GM13977 (cell line): ENCODE measurements around the gene EXOC6B.

Experiments
- DNase-seq: peaks from one replicate; pipeline ENCODE4 v3.0.0; 2012; ENCODE audit warnings: low spot score
- CTCF ChIP-seq: IDR thresholded peaks from 2 replicates; pipeline ENCODE4 v1.5.1; 2012; ENCODE audit warnings: mild to moderate bottlenecking, control low read depth; ENCODE audit not compliant: insufficient read depth; ENCODE audit errors: extremely low read depth, missing control alignments
- in situ Hi-C: fragments of 300-500 bp; cut with MboI; formaldehyde crosslinking; loops from one replicate; pipeline ENCODE4 v1.12.0; 2022; ENCODE audit warnings: low sequenced_read_pairs, low pct_unique_long_range_greater_than_20kb, mixed read lengths, inconsistent platforms; ENCODE audit not compliant: unreplicated experiment

The EXOC6B gene

GRCh38 chr2:72689579-72690195, 136.1 kb downstream of the EXOC6B start:
- no peak for TF ChIP-seq CTCF
- in situ Hi-C loops, result no loop called here
- no peak for DNase-seq

DNA sequence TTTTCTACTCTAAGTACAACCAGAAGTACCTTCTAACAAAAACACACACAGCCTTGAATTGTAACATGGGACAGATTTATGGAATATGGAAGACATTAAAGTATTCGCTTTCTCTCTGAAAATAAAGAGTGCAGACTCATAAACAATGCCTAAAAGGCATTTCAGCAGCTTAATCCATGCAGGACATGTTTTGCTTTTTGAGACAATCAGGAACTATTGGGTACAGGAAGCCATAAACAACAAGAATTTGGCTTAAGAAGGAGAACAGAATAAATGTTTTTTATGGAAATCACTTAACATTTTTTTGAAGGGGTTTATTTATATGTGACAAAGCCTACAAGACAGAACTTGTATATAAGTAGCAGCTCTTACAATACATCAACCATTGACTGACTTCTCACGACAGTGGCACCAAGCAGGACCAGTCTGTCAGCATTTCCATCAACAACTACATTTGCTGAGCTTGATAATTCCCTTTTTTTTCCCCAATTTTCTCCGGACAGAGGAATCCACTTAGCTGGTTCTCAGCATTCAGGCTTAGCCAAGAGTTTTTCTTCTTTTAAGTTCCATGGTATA, 140.1 kb downstream of the EXOC6B start:
- no peak for TF ChIP-seq CTCF
- DNase-seq, result no peak
- in situ Hi-C loops, result no loop called here

DNA sequence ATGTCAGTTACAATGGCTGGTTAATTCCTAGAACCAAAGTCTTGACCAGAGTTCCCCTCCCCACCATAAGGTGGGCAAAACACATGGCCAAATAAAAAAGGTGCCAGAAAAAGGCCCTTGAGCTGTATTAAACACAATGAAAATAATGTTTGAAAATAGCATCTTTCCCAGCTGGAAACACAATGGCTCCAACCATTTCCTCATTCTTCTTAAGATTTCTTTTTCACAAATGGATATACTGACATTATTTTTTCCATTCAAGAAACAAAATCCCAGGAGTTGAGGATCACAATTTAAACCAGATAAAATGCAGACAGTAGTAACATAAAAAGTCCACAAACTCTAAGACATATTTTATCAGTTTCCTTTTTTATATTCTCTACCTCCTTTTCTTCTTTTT, 143.8 kb downstream of the EXOC6B start:
- no peak for DNase-seq
- TF ChIP-seq CTCF, result no peak
- in situ Hi-C loops, result no loop called here

GRCh38 chr2:72681016-72681995, 144.5 kb downstream of the EXOC6B start:
- in situ Hi-C loops, result no loop called here
- DNase-seq, result no peak
- no peak for TF ChIP-seq CTCF

- TF ChIP-seq CTCF, result no peak
- DNase-seq, result no peak
- in situ Hi-C loops, result no loop called here
Measured at GRCh38 chr2:72678024-72678423, 147.8 kb downstream of the EXOC6B start.

DNA sequence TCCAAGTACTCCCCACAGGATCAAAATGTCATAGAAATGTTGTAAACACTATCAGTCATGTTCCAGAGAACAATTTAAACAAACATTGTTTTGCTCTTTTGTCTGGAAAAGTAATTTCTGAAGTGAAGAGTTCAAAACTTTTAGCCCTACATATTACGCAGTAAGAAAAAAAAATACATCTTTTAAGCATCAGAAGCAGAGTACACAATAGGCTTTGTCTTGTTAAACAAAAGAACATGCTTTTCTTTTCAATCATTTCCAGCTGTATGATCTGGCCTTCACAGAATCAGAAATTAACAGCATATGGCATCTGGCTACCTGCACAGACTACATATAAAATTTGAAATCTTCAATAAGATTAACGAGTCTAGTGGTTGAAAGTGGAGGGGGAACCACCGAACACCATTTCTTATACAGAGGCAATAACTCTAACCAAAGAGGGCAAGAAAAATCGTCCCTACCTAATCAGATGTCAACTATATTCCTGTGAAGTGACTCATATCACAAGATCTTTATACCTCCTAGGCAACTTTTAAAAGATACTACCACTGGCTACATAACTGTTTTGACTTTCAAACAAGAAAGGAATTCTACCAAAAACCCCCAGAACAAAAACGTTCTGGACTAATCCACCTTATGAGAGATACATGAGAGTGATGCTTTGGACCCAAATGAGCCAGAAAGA, 149.3 kb downstream of the EXOC6B start:
- TF ChIP-seq CTCF, result no peak
- no peak for DNase-seq
- in situ Hi-C loops, result no loop called here
